HG03039 (cell line): ENCODE measurements around the gene DRD2.

Source experiments
- ATAC-seq: cut with Tn5 transposase; IDR thresholded peaks from one replicate; pipeline ENCODE4 v1.9.1; 2021; ENCODE audit warnings: mild to moderate bottlenecking, moderate library complexity; ENCODE audit not compliant: unreplicated experiment

DRD2 gene

GRCh38 chr11:113405724-113406478, 69.3 kb downstream of the DRD2 start:
- ATAC-seq = no peak

GRCh38 chr11:113404859-113405430, 70.3 kb downstream of the DRD2 start:
- no peak for ATAC-seq

GRCh38 chr11:113401718-113402117, 73.5 kb downstream of the DRD2 start:
- ATAC-seq = no peak

- ATAC-seq = no peak
Measured at GRCh38 chr11:113400631-113401230, 74.5 kb downstream of the DRD2 start.

GRCh38 chr11:113398669-113399430, 76.3 kb downstream of the DRD2 start:
- ATAC-seq = no peak

GRCh38 chr11:113397821-113398220, 77.4 kb downstream of the DRD2 start:
- no peak for ATAC-seq

GRCh38 chr11:113397212-113397611, 78.0 kb downstream of the DRD2 start:
- no peak for ATAC-seq

- no peak for ATAC-seq
Measured at GRCh38 chr11:113396690-113397089, 78.5 kb downstream of the DRD2 start.

GRCh38 chr11:113395782-113396336, 79.3 kb downstream of the DRD2 start:
- ATAC-seq = no peak

GRCh38 chr11:113394919-113395318, 80.3 kb downstream of the DRD2 start:
- no peak for ATAC-seq

- ATAC-seq = no peak
Measured at GRCh38 chr11:113393501-113393985, 81.7 kb downstream of the DRD2 start.

GRCh38 chr11:113392236-113392921, 82.8 kb downstream of the DRD2 start:
- ATAC-seq = no peak

- no peak for ATAC-seq
Measured at GRCh38 chr11:113389272-113389671, 85.9 kb downstream of the DRD2 start.

GRCh38 chr11:113387605-113388211, 87.5 kb downstream of the DRD2 start, which contains the start of gene ANKK1:
Gene ANKK1, plus strand, starts transcription at chr11:113387779. Its CDS starts 106 bp downstream, at chr11:113387885.
- no peak for ATAC-seq

- ATAC-seq = no peak
Measured at GRCh38 chr11:113386866-113387265, 88.3 kb downstream of the DRD2 start.

GRCh38 chr11:113385749-113386148, 89.4 kb downstream of the DRD2 start:
- ATAC-seq = no peak

- ATAC-seq = no peak
Measured at GRCh38 chr11:113384551-113384950, 90.6 kb downstream of the DRD2 start.

- ATAC-seq = no peak
Measured at GRCh38 chr11:113382121-113382520, 93.1 kb downstream of the DRD2 start.

- ATAC-seq = no peak
Measured at GRCh38 chr11:113378692-113379091, 96.5 kb downstream of the DRD2 start.
